MM.1S (cell line): ENCODE data around the gene PLSCR3.
"Not testable (repeated sequence)": the region's sequence is repeated elsewhere in the genome, so short reads cannot be mapped to it uniquely, and the experiment has no call there.

Experiments used
- DNase-seq: peaks from one replicate; pipeline ENCODE4 v3.0.0-alpha.2; 2015
- H2AFZ ChIP-seq: fragments of 300-600 bp; sonication (generic); 2 replicates; pipeline ENCODE4 v1.6.0; 2016; ENCODE audit warnings: antibody characterized with exemption, low read length
- H3F3A ChIP-seq: fragments of 300-600 bp; sonication (generic); 2 replicates; pipeline ENCODE4 v1.6.1; 2016; ENCODE audit warnings: mild to moderate bottlenecking, antibody characterized with exemption, low read length, moderate library complexity, mixed read lengths; ENCODE audit not compliant: insufficient read depth
- H3K27ac ChIP-seq: fragments of 300-600 bp; sonication (generic); 2 replicates; pipeline ENCODE4 v1.5.1; 2016; ENCODE audit warnings: mild to moderate bottlenecking, low read length
- H3K27me3 ChIP-seq: fragments of 300-600 bp; sonication (generic); replicated peaks from 2 replicates; pipeline ENCODE4 v1.6.0; 2016; ENCODE audit warnings: low read length; ENCODE audit not compliant: insufficient read depth
- H3K36me3 ChIP-seq: fragments of 300-600 bp; sonication (generic); replicated peaks from 2 replicates; pipeline ENCODE4 v1.6.1; 2016; ENCODE audit warnings: mild to moderate bottlenecking, low read length, mixed read lengths; ENCODE audit not compliant: insufficient read depth
- H3K4me1 ChIP-seq: fragments of 300-600 bp; sonication (generic); 2 replicates; pipeline ENCODE4 v1.6.1; 2016; ENCODE audit warnings: low read length, mixed read lengths
- H3K4me2 ChIP-seq: fragments of 300-600 bp; sonication (generic); 2 replicates; pipeline ENCODE4 v1.6.0; 2016; ENCODE audit warnings: low read depth, low read length
- H3K4me3 ChIP-seq: fragments of 300-600 bp; sonication (generic); 2 replicates; pipeline ENCODE4 v1.5.1; 2016; ENCODE audit warnings: low read length, mixed read lengths
- H3K79me2 ChIP-seq: fragments of 300-600 bp; sonication (generic); 2 replicates; pipeline ENCODE4 v1.6.1; 2016; ENCODE audit warnings: mixed run types, low read length, mixed read lengths
- H3K9ac ChIP-seq: fragments of 300-600 bp; sonication (generic); 2 replicates; pipeline ENCODE4 v1.6.1; 2016; ENCODE audit warnings: low read length, mixed read lengths
- H3K9me2 ChIP-seq: fragments of 300-600 bp; sonication (generic); replicated peaks from 2 replicates; pipeline ENCODE4 v1.6.1; 2016; ENCODE audit warnings: mild to moderate bottlenecking, low read length, mixed read lengths; ENCODE audit not compliant: insufficient read depth
- H3K9me3 ChIP-seq: fragments of 300-600 bp; sonication (generic); replicated peaks from 2 replicates; pipeline ENCODE4 v1.6.1; 2016; ENCODE audit warnings: mild to moderate bottlenecking, low read length, mixed read lengths; ENCODE audit not compliant: insufficient read depth
- H4K20me1 ChIP-seq: fragments of 300-600 bp; sonication (generic); 2 replicates; pipeline ENCODE4 v1.6.1; 2016; ENCODE audit warnings: mild to moderate bottlenecking, low read length, moderate library complexity, mixed read lengths; ENCODE audit not compliant: insufficient read depth
- CTCF ChIP-seq: fragments of 300-600 bp; sonication (generic); IDR thresholded peaks from 2 replicates; pipeline ENCODE4 v1.5.1; 2016; ENCODE audit warnings: antibody characterized with exemption, low read length, mixed read lengths
- EZH2 ChIP-seq: fragments of 300-600 bp; sonication (generic); optimal IDR thresholded peaks from 2 replicates; pipeline ENCODE3; 2017; ENCODE audit warnings: low read depth, mild to moderate bottlenecking, antibody characterized with exemption, low read length, mixed read lengths
- EZH2phosphoT487 ChIP-seq: fragments of 300-600 bp; sonication (generic); IDR thresholded peaks from 2 replicates; pipeline ENCODE4 v1.6.1; 2018; ENCODE audit warnings: antibody characterized with exemption, low read length

PLSCR3 gene

GRCh38 chr17:7367918-7368598, 26.3 kb downstream of the PLSCR3 start:
- no peak for TF ChIP-seq EZH2phosphoT487
- no peak overlapping the region for H3K9ac ChIP-seq
- no peak overlapping the region for H2AFZ ChIP-seq
- no peak overlapping the region for H3K4me2 ChIP-seq
- H3K27ac ChIP-seq = no peak overlapping the region
- H3K27me3 ChIP-seq = peaks cover 41% of the 10 kb centered on the region
- no peaks in the 10 kb centered on the region for H3K79me2 ChIP-seq
- H3K9me3 ChIP-seq = no peaks in the 10 kb centered on the region
- no peaks in the 10 kb centered on the region for H3K36me3 ChIP-seq
- H3K4me1 ChIP-seq = no peaks in the 10 kb centered on the region
- no peaks in the 10 kb centered on the region for H3F3A ChIP-seq
- H3K4me3 ChIP-seq = no peak overlapping the region
- DNase-seq = no peak
- no peaks in the 10 kb centered on the region for H3K9me2 ChIP-seq
- H4K20me1 ChIP-seq = no peaks in the 10 kb centered on the region

GRCh38 chr17:7367083-7367482, 27.2 kb downstream of the PLSCR3 start:
- Histone ChIP-seq H3K9me2 (no peaks in the 10 kb centered on the region), H3K4me1 (no peaks in the 10 kb centered on the region), H3K9ac (no peak overlapping the region), H3F3A (no peaks in the 10 kb centered on the region), H3K9me3 (no peaks in the 10 kb centered on the region), H3K4me3 (no peak overlapping the region), H2AFZ (no peak overlapping the region), H3K4me2 (no peak overlapping the region), H4K20me1 (no peaks in the 10 kb centered on the region), H3K27ac (no peak overlapping the region), H3K36me3 (no peaks in the 10 kb centered on the region), H3K27me3 (peaks cover 44% of the 10 kb centered on the region), H3K79me2 (no peaks in the 10 kb centered on the region)
- TF ChIP-seq CTCF = no peak
- no peak for TF ChIP-seq EZH2phosphoT487
- TF ChIP-seq EZH2 = no peak
- no peak for DNase-seq

GRCh38 chr17:7365963-7366362, 28.4 kb downstream of the PLSCR3 start:
- not testable (repeated sequence) for DNase-seq, H3K4me3 ChIP-seq, H3K4me1 ChIP-seq, H2AFZ ChIP-seq, H3K9ac ChIP-seq, H3K4me2 ChIP-seq, H3K9me3 ChIP-seq, H3K27ac ChIP-seq, H3K36me3 ChIP-seq, H3K9me2 ChIP-seq, H3K79me2 ChIP-seq, H3F3A ChIP-seq, H4K20me1 ChIP-seq
- peaks cover 46% of the 10 kb centered on the region for H3K27me3 ChIP-seq

GRCh38 chr17:7363311-7363710, 31.0 kb downstream of the PLSCR3 start:
- no peak for DNase-seq
- no peak overlapping the region for H3K4me2 ChIP-seq
- no peaks in the 10 kb centered on the region for H3K79me2 ChIP-seq
- H3K4me1 ChIP-seq = no peaks in the 10 kb centered on the region
- no peaks in the 10 kb centered on the region for H3K9me2 ChIP-seq
- TF ChIP-seq EZH2 (no peak), CTCF (no peak), EZH2phosphoT487 (no peak)
- H3K36me3 ChIP-seq = no peaks in the 10 kb centered on the region
- peaks cover 22% of the 10 kb centered on the region for H3K27me3 ChIP-seq
- no peak overlapping the region for H2AFZ ChIP-seq
- H3K9me3 ChIP-seq = no peaks in the 10 kb centered on the region
- no peaks in the 10 kb centered on the region for H3F3A ChIP-seq
- H3K27ac ChIP-seq = no peak overlapping the region
- H4K20me1 ChIP-seq = no peaks in the 10 kb centered on the region
- no peak overlapping the region for H3K4me3 ChIP-seq
- H3K9ac ChIP-seq = no peak overlapping the region
